Esophagus (tissue), 2 donors: Measurements from ENCODE around the gene CACNG5. TPM values are rescaled to one million over a fixed set of nuclear protein-coding genes. Genes with fewer than 3 reads are reported as not detected.

Experiments
- H3K27ac ChIP-seq, 2 donors: one replicate each; pipeline ENCODE4 v1.5.1; 2013; ENCODE audit warnings: low read depth in 2 of 2, mild to moderate bottlenecking in 2 of 2, inconsistent platforms in 1 of 2, low read length in 1 of 2, moderate library complexity in 1 of 2
- H3K27me3 ChIP-seq, 2 donors: one replicate each; pipeline ENCODE4 v1.6.1; 2013; ENCODE audit warnings: low read length in 2 of 2, control low read depth in 1 of 2, mild to moderate bottlenecking in 1 of 2; ENCODE audit not compliant: insufficient read depth in 2 of 2, control insufficient read depth in 1 of 2
- H3K36me3 ChIP-seq, 2 donors: one replicate each; pipeline ENCODE4 v1.6.1; 2013; ENCODE audit warnings: low read length in 1 of 2; ENCODE audit not compliant: control insufficient read depth in 2 of 2, insufficient read depth in 2 of 2
- H3K4me1 ChIP-seq, 2 donors: one replicate each; pipeline ENCODE4 v1.6.1; 2013; ENCODE audit warnings: low read length in 1 of 2; ENCODE audit not compliant: control insufficient read depth in 2 of 2, insufficient read depth in 2 of 2
- H3K4me3 ChIP-seq, 2 donors: one replicate each; pipeline ENCODE4 v1.5.1; 2013; ENCODE audit warnings: low read length in 2 of 2, mild to moderate bottlenecking in 2 of 2, low read depth in 1 of 2, moderate library complexity in 1 of 2
- H3K9me3 ChIP-seq, 2 donors: one replicate each; pipeline ENCODE4 v1.6.1; 2013; ENCODE audit warnings: mild to moderate bottlenecking in 2 of 2, low read depth in 1 of 2, low read length in 1 of 2, moderate library complexity in 1 of 2; ENCODE audit not compliant: control insufficient read depth in 2 of 2, insufficient read depth in 1 of 2
- WGBS, 2 donors: extraction: QIAGEN DNeasy Blood & Tissue Kit; methylation state at CpG; one replicate each; pipeline ENCODE4 v1.1.7; 2013; 5-methylcytosine and 5-hydroxymethylcytosine counted together
- polyA plus RNA-seq, 2 donors: library from polyadenylated mRNA; stranded (reverse); fragments of 200-250 nt; gene quantifications; one replicate each; pipeline ENCODE4 v1.2.3, GENCODE V29; 2013
- donor health status: healthy with polysubstance abuse.
- donor health status: Bipolar disorder and iron deficiency.

CACNG5 gene
- polyA plus RNA-seq, 2 donors, result not detected

DNA sequence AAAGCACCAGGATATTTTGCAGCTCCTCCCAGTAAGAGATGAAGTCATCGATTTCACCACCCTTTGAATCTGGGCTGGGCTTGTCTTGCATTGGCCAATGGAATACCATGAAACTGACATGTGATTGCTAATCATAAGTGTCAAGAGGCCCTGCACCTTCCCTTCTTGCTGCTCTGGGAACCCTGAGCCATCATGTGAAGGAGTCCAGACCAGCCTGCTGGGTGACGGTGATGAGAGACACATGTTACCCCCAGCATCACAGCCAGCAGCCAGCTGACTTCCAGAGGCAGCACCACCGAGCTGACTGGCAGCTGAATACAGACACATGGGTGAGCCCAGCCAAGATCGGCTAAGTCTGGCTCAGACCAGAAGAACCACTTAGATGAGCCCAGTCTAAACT is 86.0 kb downstream of the CACNG5 start:
- WGBS, 2 donors, result 71 to 83% methylated on average over 4 of the region's 4 CpGs
- H3K36me3 ChIP-seq, result no peaks in the 10 kb centered on the region
- no peaks in the 10 kb centered on the region for H3K27me3 ChIP-seq
- no peak overlapping the region for H3K27ac ChIP-seq
- no peaks in the 10 kb centered on the region for H3K4me1 ChIP-seq
- H3K4me3 ChIP-seq, result no peak overlapping the region
- H3K9me3 ChIP-seq, result peaks cover 0 to 9% of the 10 kb centered on the region in 2 donors

DNA sequence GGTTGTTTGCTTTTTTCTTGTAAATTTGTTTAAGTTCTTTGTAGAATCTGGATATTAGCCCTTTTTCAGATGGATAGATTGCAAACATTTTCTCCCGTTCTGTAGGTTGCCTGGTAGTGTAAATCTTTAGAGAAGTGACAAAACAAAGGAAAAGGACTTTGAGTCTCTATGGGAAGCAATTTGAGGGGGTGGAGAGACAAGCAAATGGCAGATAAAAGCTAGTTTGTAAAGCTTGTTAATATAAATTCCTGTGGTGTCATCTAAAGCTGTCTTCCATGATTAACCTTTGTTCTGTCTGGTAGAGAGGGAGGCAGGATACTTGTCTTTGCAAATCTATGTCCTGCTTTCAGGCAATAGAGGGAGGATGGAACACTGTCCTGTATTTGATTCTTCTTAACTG is 89.0 kb downstream of the CACNG5 start:
- Histone ChIP-seq H3K27me3 (no peaks in the 10 kb centered on the region), H3K36me3 (no peaks in the 10 kb centered on the region), H3K9me3 (peaks cover 0 to 6% of the 10 kb centered on the region in 2 donors), H3K4me1 (no peaks in the 10 kb centered on the region), H3K4me3 (no peak overlapping the region), H3K27ac (no peak overlapping the region)
- 44 to 56% methylated on average over 1 of the region's 1 CpG for WGBS, 2 donors

DNA sequence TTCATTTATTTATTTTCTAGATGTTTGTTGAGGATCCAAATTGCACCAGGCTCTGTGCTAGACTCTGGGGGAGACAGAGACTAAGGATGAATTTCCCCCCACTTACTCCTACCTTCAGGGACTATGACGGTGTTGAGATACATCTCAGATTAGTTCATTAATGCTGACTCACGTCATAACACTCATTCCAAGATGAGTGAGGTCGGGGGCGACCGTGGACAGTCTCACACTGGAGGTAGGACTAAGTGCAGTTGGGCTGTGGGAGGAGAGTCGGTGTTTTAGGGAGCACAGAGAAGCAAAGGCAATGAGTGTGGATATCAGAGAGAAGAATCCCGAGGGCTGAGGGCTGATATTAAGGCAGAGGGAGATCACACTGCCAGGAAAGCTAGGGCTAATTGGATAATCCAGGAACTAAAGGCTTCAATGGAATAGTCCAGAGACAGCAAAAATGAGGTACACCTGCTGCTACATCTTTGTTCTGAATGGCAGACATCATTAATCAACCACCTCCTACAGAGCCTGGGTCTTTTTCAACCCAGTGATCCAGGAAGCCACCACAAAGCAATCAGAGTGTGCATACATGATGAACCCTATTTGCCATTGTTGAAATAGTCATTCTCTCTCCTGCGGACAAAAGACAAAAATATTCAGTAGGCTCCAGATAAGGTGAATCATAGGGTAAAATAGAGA is 91.0 kb downstream of the CACNG5 start:
- WGBS, 2 donors, result 81 to 82% methylated on average over 8 of the region's 8 CpGs
- H3K9me3 ChIP-seq, result peaks cover 0 to 2% of the 10 kb centered on the region in 2 donors

DNA sequence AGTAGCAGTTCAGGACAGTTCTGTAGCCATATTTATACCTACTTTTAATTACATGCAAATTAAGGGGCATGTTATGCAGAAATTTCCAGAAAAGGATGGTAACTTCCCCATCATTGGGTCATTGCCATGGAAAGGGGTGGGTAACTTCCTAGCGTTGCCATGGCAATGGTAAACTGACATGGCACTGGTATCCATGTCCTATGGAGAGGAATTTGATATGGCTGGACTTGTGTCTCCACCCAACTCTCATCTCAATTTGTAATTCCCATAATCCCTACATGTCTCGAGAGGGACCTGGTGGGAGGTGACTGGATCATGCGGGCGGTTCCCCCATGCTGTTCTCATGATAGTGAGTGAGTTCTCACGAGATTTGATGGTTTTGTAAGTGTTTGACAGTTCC is 94.0 kb downstream of the CACNG5 start:
- H3K4me3 ChIP-seq, result no peak overlapping the region
- H3K36me3 ChIP-seq, result no peaks in the 10 kb centered on the region
- peaks cover 0 to 2% of the 10 kb centered on the region in 2 donors for H3K4me1 ChIP-seq
- H3K9me3 ChIP-seq, result no peaks in the 10 kb centered on the region
- H3K27me3 ChIP-seq, result no peaks in the 10 kb centered on the region
- H3K27ac ChIP-seq, result no peak overlapping the region
- WGBS, 2 donors, result 81 to 84% methylated on average over 5 of the region's 5 CpGs

More for the DNA sequence above, 91.0 kb downstream of the CACNG5 start:
- H3K4me1 ChIP-seq, result peaks cover 0 to 1% of the 10 kb centered on the region in 2 donors
- no peak overlapping the region for H3K4me3 ChIP-seq
- no peak overlapping the region for H3K27ac ChIP-seq
- no peaks in the 10 kb centered on the region for H3K36me3 ChIP-seq
- no peaks in the 10 kb centered on the region for H3K27me3 ChIP-seq

- Histone ChIP-seq H3K9me3 (no peaks in the 10 kb centered on the region), H3K4me3 (no peak overlapping the region), H3K27me3 (no peaks in the 10 kb centered on the region), H3K27ac (no peak overlapping the region), H3K36me3 (no peaks in the 10 kb centered on the region), H3K4me1 (peaks cover 0 to 2% of the 10 kb centered on the region in 2 donors)
- 17 to 33% methylated on average over 1 of the region's 1 CpG for WGBS, 2 donors
Measured at GRCh38 chr17:66929591-66929990, 94.7 kb downstream of the CACNG5 start.

DNA sequence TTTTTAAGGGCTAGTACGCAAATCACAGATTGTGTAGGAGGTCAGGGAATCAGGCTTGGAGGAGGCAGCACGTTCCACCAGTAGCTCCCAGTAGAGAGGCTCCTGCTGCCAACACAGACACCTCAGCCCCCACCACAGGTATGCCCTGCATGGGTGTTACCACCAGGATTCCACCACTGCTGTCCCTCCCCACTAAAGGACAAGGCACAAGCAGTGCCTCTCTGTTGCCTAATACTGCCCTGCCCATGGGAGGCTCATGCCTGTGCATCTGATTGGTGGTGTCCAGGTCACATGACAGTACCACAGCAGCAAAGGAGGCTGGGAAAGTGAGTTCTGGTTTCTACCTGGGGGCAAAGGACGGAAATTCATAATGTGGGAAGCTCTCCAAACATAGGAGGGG is 96.0 kb downstream of the CACNG5 start:
- Histone ChIP-seq H3K4me1 (peaks cover 0 to 2% of the 10 kb centered on the region in 2 donors), H3K27me3 (no peaks in the 10 kb centered on the region), H3K9me3 (no peaks in the 10 kb centered on the region), H3K4me3 (no peak overlapping the region), H3K36me3 (no peaks in the 10 kb centered on the region), H3K27ac (no peak overlapping the region)
- WGBS, 2 donors, result 62 to 65% methylated on average over 3 of the region's 3 CpGs

- no peak overlapping the region for H3K4me3 ChIP-seq
- peaks cover 0 to 2% of the 10 kb centered on the region in 2 donors for H3K9me3 ChIP-seq
- H3K36me3 ChIP-seq, result no peaks in the 10 kb centered on the region
- no peak overlapping the region for H3K27ac ChIP-seq
- 58 to 65% methylated on average over 2 of the region's 2 CpGs for WGBS, 2 donors
- H3K4me1 ChIP-seq, result peaks cover 0 to 2% of the 10 kb centered on the region in 2 donors
- H3K27me3 ChIP-seq, result no peaks in the 10 kb centered on the region
Measured at GRCh38 chr17:66932311-66932710, 97.4 kb downstream of the CACNG5 start.

DNA sequence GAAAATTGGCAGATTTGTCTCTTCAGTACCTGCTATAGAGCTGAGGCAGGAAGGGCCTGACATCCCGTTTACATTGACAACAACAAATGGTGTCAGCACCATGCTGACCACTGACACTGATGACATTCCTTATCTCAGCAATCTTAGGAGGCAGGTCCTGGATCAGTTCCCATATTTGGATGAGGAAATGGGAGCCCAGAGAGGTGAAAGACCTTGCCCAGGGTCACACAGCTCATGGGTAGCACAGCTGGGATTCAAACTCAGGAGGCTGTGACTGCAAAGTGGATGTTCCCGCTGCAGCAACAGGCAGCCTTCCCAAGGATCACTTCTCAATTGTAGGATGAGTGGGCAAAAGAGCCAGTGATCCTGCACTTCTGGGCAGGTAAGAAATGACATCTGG is 99.1 kb downstream of the CACNG5 start:
- 63 to 65% methylated on average over 2 of the region's 2 CpGs for WGBS, 2 donors
- peaks cover 0 to 2% of the 10 kb centered on the region in 2 donors for H3K9me3 ChIP-seq
- no peaks in the 10 kb centered on the region for H3K27me3 ChIP-seq
- H3K27ac ChIP-seq, result no peak overlapping the region
- peaks cover 0 to 2% of the 10 kb centered on the region in 2 donors for H3K4me1 ChIP-seq
- H3K4me3 ChIP-seq, result no peak overlapping the region
- no peaks in the 10 kb centered on the region for H3K36me3 ChIP-seq
